Measurements from ENCODE around the gene TEAD4. TPM values are rescaled to one million over a fixed set of nuclear protein-coding genes. Genes with fewer than 3 reads are reported as not detected.

The TEAD4 gene
- total RNA-seq, 1 experiment from 2014 or later: 11.9 TPM

DNA sequence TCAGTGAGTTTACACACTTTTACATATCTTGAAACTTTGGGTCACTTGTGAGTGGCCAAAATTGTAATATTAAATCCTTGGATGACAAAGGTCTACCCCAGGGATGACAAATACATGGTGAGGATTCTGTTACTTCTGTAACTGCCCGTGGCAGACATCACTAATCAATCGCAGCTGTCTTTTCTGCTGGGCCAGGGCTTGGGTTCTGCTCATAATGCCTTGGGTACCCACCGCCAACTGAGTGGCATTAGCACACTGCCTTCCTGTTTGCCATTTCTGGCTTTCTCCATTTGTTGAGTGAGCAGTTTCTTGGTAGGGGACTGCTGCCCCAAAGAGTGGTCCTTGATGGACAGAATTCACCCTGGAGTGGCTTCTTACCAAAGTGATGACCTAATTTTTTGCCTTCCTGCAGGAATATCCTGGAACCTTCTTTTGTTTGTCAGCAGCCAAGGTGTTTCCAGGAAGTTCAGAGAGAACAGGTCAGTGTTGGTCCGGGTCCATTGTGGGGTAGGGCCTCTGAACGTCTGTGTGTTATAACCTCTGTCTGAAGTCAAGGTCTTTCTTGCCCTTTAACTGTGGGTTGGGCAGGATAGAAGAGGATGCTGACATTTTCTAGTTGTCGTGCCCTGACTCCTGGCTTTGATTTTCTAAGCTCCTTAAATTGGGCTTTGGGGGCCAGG, 124.2 kb downstream of the TEAD4 start:
- no peak for DNase-seq (ENCODE audit: low read depth, low spot score)
- in situ Hi-C loops (cut with HindIII; ENCODE audit: low pct_unique_long_range_greater_than_20kb, low sequenced_read_pairs): no loop called here

DNA sequence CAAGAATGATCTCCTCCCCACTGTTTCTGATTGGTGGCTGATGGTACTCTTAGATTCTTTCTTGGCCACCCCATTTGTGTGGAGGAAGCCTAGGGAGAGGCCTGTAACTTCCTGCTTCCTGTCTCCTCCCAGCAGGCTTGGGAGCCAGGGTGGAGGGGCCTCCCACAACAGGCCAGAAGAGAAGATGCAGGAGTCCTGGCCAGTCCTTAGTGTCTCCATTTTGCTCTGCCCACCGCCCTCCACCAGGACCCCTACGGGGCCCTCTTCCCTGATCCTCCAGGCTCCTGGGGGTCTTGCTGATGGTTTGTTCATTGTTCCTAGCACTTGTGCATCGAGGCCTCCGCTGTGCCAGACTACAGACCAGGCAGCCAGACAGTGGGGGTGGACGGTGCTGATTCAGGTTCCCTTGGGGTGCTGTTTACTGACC, 124.7 kb downstream of the TEAD4 start:
- DNase-seq (ENCODE audit: low read depth, low spot score): no peak
- in situ Hi-C loops (cut with HindIII; ENCODE audit: low pct_unique_long_range_greater_than_20kb, low sequenced_read_pairs): no loop called here

DNA sequence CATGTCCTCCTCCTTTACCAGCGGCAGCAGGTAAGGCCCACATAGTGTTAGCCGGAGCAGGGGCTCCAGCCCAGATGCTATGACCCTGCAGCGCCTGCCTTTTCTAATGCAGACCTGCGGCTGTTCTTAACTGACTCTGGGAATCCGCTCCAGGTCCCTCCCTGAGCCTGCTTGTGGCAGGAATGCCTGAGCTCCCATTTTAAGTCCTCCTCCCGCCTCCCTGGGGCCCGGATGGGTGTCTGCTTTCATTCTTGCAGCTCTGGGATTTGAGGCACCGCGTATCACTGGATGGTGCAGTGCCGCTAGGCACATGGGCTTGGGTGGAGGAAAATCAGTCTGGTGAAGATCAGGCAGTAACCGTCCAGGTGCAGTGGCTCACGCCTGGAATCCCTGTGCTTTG, 125.5 kb downstream of the TEAD4 start:
- in situ Hi-C loops (cut with HindIII; ENCODE audit: low pct_unique_long_range_greater_than_20kb, low sequenced_read_pairs): no loop called here
- no peak for DNase-seq (ENCODE audit: low read depth, low spot score)

DNA sequence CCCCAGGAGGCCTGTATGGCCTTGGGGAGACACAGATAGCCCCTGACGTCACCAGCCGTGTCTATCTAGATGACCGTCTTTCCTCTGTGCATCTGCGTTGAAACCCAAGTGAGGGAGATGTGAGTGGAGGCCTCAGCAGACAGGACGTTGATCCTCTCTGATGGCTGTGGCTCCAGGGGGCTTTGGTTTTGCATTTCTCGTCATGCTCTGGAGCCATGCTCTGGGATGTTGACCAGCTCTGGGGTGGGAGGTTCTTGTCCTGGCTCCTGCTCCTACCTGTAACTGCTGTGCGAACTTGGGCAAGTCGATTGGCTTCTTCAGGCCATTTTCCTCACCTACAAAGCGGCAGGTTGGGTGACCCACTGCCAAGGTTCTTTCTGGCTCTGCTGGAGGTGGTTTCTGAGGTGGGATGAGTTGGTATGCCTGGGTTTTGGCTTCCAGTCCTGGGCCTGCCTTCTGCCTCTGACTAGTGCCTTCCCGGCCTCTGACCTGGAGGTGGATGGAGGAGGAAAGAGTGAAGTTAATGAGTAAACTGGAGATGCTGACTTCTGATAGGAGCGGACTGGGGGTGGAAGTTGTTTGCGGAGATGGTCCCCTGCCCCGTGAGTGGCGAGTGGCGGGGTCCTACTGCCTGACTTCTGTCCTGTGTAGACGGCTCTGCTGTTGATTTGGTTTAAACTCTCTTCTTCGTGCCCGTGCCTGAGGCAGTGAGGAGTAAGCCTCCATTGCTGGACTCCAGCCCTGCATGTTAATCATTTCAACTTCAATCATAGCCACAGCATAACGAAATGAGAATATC, 126.3 kb downstream of the TEAD4 start:
- DNase-seq (ENCODE audit: low read depth, low spot score): no peak
- in situ Hi-C loops (cut with HindIII; ENCODE audit: low pct_unique_long_range_greater_than_20kb, low sequenced_read_pairs): no loop called here

DNA sequence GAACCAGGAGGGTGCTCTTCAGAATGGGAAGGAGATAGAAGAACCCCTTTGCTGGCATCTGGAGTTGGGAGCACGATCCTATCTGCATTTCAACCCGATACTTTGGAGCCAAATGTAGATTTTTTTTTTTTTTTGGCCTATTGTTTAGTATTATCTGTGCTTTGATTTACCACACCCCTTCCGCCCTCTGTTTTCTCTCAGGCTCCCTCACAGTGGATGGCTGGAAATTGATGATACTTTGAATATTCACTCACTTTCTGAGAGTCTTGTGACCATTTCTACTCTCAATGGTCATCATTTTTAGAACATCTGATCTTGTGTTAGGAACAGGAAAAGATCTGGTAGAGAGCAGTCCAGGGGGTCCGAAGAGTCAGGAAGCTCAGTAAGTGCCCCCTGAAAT, 127.0 kb downstream of the TEAD4 start:
- in situ Hi-C loops (cut with HindIII; ENCODE audit: low pct_unique_long_range_greater_than_20kb, low sequenced_read_pairs): no loop called here
- DNase-seq (ENCODE audit: low read depth, low spot score): no peak

- DNase-seq (ENCODE audit: low read depth, low spot score): no peak
- in situ Hi-C loops (cut with HindIII; ENCODE audit: low pct_unique_long_range_greater_than_20kb, low sequenced_read_pairs): no loop called here
Measured at GRCh38 chr12:3086729-3087323, 127.6 kb downstream of the TEAD4 start.

DNA sequence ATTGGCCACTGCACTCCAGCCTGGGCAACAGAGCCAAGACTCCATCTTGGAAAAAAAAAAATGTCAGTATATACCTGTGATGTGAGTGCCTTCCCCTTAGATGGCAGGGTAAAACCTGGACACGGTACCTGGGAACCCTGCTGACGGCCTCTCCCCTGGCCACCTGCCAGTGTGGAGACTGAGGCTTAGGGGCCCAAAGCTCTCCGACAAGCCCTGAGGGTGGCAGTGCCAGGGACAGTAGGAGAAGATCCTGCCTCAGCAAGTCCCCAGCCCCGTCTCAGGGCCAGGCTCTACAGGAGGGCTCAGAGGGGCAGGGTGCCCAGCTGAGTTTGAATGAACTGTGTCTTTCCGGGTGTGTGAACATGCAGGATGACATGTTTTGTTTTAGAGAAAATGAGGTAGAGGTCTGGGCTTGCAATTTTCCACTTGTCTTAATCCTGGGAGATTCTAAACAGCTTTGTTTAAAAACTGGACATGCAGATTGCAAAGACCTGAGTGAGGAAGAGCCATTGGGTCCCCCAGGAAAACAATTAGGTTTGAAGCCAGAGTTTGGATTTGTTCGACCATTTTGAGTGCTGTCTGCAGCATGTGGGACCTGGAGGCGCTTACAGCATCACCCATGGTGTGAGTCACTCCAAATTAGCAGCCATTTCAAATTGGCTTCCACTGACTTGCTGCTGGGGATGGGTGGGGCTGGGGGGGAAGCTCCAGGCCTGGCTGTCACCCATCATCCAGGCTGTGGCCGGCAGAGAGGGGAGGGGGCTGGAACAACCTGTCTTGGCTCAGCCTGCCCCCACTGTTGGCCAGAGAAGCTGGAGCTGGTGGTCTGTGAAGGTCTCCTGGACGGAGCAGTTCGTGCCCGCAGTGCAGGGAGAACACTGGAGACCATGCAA, 128.8 kb downstream of the TEAD4 start:
- DNase-seq (ENCODE audit: low read depth, low spot score): no peak
- in situ Hi-C loops (cut with HindIII; ENCODE audit: low pct_unique_long_range_greater_than_20kb, low sequenced_read_pairs): no loop called here

DNA sequence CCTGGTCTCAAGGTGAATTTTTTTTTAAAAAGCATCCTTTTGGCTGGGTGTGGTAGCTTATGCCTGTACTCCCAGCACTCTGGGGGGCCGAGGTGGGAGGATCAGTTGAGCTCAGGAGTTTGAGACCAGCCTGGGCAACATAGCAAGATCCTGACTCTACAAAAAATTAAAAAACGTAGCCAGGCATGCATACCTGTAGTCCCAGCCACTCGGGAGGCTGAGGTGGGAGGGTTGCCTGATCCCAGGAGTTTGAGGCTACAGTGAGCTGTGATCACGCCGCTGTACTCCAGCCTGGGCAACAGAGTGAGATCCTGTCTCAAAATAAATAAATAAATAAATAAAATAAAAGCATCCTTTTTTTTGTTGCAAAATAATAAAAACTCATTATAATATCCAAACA, 130.4 kb downstream of the TEAD4 start:
- in situ Hi-C loops (cut with HindIII; ENCODE audit: low pct_unique_long_range_greater_than_20kb, low sequenced_read_pairs): no loop called here
- no peak for DNase-seq (ENCODE audit: low read depth, low spot score)

Small RNA genes within 50 kb of the gene (small RNA-seq; reads per million reads assigned to genes)
- 0 to 0.05 reads per million in 2 experiments for gene RNU6-1315P

Other genes starting within 250 kb of the TEAD4 start
- 70.1 and 76.9 TPM in 2 replicates for gene FKBP4, start 164.4 kb upstream of the TEAD4 start, total RNA-seq (2014; rRNA removed; shearing (Covaris generic))
- 20.7 and 23.4 TPM in 2 replicates for gene ITFG2, start 146.7 kb upstream of the TEAD4 start, total RNA-seq (2014; rRNA removed; shearing (Covaris generic))
- gene NRIP2, start 124.4 kb upstream of the TEAD4 start, total RNA-seq (2014; rRNA removed; shearing (Covaris generic)): 0.05 TPM in 1 of 2 replicates, not detected in the other
- gene TEX52, start 102.4 kb upstream of the TEAD4 start, total RNA-seq (2014; rRNA removed; shearing (Covaris generic)): not detected in 2 replicates
- 21.8 and 28.8 TPM in 2 replicates for gene FOXM1, start 82.2 kb upstream of the TEAD4 start, total RNA-seq (2014; rRNA removed; shearing (Covaris generic))
- gene RHNO1, start 82.2 kb upstream of the TEAD4 start, total RNA-seq (2014; rRNA removed; shearing (Covaris generic)): 34.8 and 40.9 TPM in 2 replicates
- gene TULP3, start 68.5 kb upstream of the TEAD4 start, total RNA-seq (2014; rRNA removed; shearing (Covaris generic)): 25.3 and 27.1 TPM in 2 replicates
- gene TSPAN9, start 118.0 kb downstream of the TEAD4 start, total RNA-seq (2014; rRNA removed; shearing (Covaris generic)): 14.2 and 19.3 TPM in 2 replicates

Measured in SK-MEL-5 (cell line).